NCI-H82 treated with DMSO at 0.1 percent for 48 hours (cell line): ENCODE data around the gene CD300C.
"Not testable (repeated sequence)": the region's sequence is repeated elsewhere in the genome, so short reads cannot be mapped to it uniquely, and the experiment has no call there.

Experiments used
- DNase-seq: peaks from one replicate; lab custom pipeline; 2025; ENCODE audit not compliant: unreplicated experiment; lab: John Stamatoyannopoulos, UW

CD300C gene

GRCh38 chr17:74514632-74515334 lies 31.1 kb downstream of the CD300C start:
- no peak for DNase-seq

GRCh38 chr17:74513987-74514631 lies 31.8 kb downstream of the CD300C start:
- no peak for DNase-seq

GRCh38 chr17:74512624-74513091 lies 33.3 kb downstream of the CD300C start:
- no peak for DNase-seq

- DNase-seq, result no peak
These were observed 33.9 kb downstream of the CD300C start for GRCh38 chr17:74512036-74512435.

DNA sequence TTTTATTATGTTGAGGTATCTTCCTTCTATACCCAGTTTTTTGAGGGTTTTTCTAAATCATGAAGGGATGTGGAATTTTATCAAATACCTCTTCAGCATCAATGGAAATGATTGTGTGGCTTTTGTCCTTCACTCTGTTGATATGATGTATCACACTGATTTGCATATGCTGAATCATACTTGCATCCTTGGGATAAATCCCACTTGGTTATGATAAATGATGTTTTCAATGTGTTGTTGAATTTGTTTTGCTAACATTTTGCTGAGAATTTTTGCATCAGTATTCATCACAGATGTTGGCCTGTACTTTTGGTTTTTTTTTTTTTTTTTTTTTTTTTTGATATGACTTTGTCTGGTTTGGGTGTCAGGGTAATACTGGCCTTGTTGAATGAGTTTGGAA lies 37.8 kb downstream of the CD300C start:
- no peak for DNase-seq

GRCh38 chr17:74503949-74504348 lies 42.0 kb downstream of the CD300C start:
- not testable (repeated sequence) for DNase-seq

DNA sequence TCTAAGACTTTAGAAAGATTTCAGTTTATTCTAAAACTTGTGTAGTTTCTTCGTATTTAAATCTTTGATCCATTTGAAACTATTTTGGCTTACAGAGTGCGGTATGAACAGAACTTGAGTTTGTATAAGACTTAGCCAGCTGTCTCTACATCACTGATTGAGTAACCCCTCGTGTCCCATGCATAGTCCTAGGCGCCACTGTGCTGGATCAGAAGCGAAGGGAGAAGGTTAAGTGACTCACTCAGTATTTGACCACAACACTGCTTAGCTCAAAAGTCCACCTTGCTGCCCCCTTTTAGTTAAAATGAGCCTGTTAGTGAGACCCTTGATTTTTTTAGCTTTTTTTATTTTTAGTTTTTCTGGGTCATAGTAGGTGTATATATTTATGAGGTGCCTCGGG lies 43.1 kb downstream of the CD300C start:
- DNase-seq, result no peak

GRCh38 chr17:74499992-74500391 lies 45.9 kb downstream of the CD300C start:
- no peak for DNase-seq

- DNase-seq, result no peak
These were observed 48.4 kb downstream of the CD300C start for GRCh38 chr17:74497471-74497870.

GRCh38 chr17:74493331-74493833 lies 52.5 kb downstream of the CD300C start:
- DNase-seq, result peak; percentile 29

GRCh38 chr17:74491626-74492025 lies 54.3 kb downstream of the CD300C start:
- DNase-seq, result no peak
